Right atrium auricular region (tissue), 2 donors: ENCODE measurements around the gene DCAF5. TPM values are rescaled to one million over a fixed set of nuclear protein-coding genes. Genes with fewer than 3 reads are reported as not detected.
"Not testable (repeated sequence)": the region's sequence is repeated elsewhere in the genome, so short reads cannot be mapped to it uniquely, and the experiment has no call there.

Source experiments
- DNase-seq: peaks from one replicate; pipeline ENCODE4 v3.0.0-alpha.2; 2019; ENCODE audit warnings: low spot score
- H3K27ac ChIP-seq, 2 donors: fragments of 200-600 bp; sonication (generic); 1 replicate in 1 of 2; 2 replicates in 1 of 2; pipeline ENCODE4 v1.5.1; 2016 to 2019
- H3K27me3 ChIP-seq, 2 donors: fragments of 200-600 bp; sonication (generic); one replicate each; pipeline versions ENCODE4 v1.5.1 to v1.6.0; 2017 to 2019
- H3K36me3 ChIP-seq: fragments of 200-600 bp; sonication (generic); one replicate; pipeline ENCODE4 v1.5.1; 2016
- H3K4me1 ChIP-seq, 2 donors: fragments of 200-600 bp; sonication (generic); one replicate each; pipeline versions ENCODE4 v1.5.1 to v1.6.0; 2017 to 2019
- H3K4me3 ChIP-seq, 2 donors: fragments of 200-600 bp; sonication (generic); 1 replicate in 1 of 2; 2 replicates in 1 of 2; pipeline ENCODE4 v1.5.1; 2017 to 2019; ENCODE audit warnings: mild to moderate bottlenecking in 1 of 2, moderate library complexity in 1 of 2
- H3K9me3 ChIP-seq, 2 donors: fragments of 200-600 bp; sonication (generic); one replicate each; pipeline ENCODE4 v1.5.1; 2019
- total RNA-seq, 2 donors: library from RNA; depleted of rRNA; stranded (reverse); fragments of >200 nt; gene quantifications; one replicate each; pipeline ENCODE4 v1.1.0, GENCODE V29; 2016
- TF ChIP-seq, protein P1 (sequence below), 2 donors: fragments of 200-600 bp; sonication (generic); IDR thresholded peaks; one replicate each; pipeline ENCODE4 v1.5.1; 2019; ENCODE audit warnings: antibody characterized with exemption in 2 of 2

Gene DCAF5
- total RNA-seq, 2 donors from 2014 or later: 33.1 to 38.8 TPM

DNA sequence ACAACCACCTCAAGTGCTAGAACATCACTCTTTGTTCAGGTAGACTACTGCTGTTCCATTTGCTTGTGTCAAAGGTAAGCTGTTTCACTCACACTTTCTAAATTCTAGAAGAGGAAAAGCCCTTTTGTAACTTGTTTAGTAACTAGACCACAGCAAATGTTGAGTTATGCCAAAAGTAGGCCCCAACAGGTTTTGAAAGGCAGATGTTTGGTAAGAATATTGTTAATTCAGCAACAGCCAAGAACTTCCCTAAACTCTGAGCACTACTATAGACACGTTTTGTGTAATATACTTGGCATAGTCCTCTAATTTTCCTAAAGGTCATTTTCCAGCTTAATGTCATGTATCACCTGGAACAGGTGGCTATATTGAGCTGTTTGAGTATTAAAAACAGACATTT, 79.0 kb downstream of the DCAF5 start:
- no peaks in the 10 kb centered on the region for H3K27me3 ChIP-seq
- no peak for DNase-seq
- no peaks in the 10 kb centered on the region for H3K9me3 ChIP-seq
- H3K4me3 ChIP-seq: no peak overlapping the region
- peaks cover 0 to 7% of the 10 kb centered on the region in 2 donors for H3K4me1 ChIP-seq
- H3K36me3 ChIP-seq: peaks cover 24% of the 10 kb centered on the region
- no peak overlapping the region for H3K27ac ChIP-seq
- TF ChIP-seq, protein P1, sequence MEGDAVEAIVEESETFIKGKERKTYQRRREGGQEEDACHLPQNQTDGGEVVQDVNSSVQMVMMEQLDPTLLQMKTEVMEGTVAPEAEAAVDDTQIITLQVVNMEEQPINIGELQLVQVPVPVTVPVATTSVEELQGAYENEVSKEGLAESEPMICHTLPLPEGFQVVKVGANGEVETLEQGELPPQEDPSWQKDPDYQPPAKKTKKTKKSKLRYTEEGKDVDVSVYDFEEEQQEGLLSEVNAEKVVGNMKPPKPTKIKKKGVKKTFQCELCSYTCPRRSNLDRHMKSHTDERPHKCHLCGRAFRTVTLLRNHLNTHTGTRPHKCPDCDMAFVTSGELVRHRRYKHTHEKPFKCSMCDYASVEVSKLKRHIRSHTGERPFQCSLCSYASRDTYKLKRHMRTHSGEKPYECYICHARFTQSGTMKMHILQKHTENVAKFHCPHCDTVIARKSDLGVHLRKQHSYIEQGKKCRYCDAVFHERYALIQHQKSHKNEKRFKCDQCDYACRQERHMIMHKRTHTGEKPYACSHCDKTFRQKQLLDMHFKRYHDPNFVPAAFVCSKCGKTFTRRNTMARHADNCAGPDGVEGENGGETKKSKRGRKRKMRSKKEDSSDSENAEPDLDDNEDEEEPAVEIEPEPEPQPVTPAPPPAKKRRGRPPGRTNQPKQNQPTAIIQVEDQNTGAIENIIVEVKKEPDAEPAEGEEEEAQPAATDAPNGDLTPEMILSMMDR (IDR thresholded peaks at IDR 0.05): no peak

DNA sequence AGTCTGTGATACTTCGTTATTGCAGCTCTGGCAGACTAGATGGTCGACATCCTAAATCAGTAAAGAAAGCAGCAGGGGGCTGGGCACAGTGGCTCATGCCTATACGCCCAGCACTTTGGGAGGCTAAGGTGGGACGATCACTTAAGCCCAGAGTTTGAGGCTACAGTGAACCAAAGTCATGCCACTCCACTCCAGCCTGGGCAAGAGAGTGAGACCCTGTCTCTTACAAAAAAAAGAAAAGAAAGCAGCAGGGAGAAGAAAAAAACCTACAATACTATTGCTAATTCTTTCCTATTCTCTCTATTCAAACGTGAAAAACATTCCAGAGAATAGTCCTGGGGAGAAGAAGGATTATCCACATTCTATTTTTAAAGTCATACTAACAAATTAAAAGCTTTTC, 79.5 kb downstream of the DCAF5 start:
- no peaks in the 10 kb centered on the region for H3K9me3 ChIP-seq
- H3K4me3 ChIP-seq: no peak overlapping the region
- H3K27me3 ChIP-seq: no peaks in the 10 kb centered on the region
- peaks cover 0 to 7% of the 10 kb centered on the region in 2 donors for H3K4me1 ChIP-seq
- H3K36me3 ChIP-seq: peaks cover 24% of the 10 kb centered on the region
- no peak overlapping the region for H3K27ac ChIP-seq
- no peak for DNase-seq
- TF ChIP-seq, protein P1 (IDR thresholded peaks at IDR 0.05): no peak

DNA sequence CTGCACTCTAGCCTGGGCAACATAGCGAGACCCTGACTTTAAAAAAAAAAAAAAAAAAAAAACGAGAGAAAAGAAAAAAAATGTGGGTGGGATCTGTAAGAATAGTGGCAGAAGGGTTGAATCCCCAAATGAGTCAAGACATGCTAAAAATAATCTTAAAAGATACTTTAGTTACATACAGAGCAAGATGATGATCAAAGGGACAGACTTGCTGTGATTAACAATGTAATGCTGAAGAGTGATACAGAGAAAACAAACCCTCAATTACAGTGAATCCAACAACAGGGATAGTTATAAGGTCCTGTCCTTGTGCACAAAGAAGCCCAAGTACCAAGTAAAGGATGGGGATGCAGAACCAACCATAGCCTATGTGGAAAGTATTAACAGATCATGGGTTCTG, 80.3 kb downstream of the DCAF5 start:
- H3K36me3 ChIP-seq: peaks cover 24% of the 10 kb centered on the region
- no peak overlapping the region for H3K4me3 ChIP-seq
- H3K27me3 ChIP-seq: no peaks in the 10 kb centered on the region
- no peaks in the 10 kb centered on the region for H3K9me3 ChIP-seq
- no peak for DNase-seq
- H3K4me1 ChIP-seq: peaks cover 0 to 4% of the 10 kb centered on the region in 2 donors
- TF ChIP-seq, protein P1 (IDR thresholded peaks at IDR 0.05): no peak
- H3K27ac ChIP-seq: no peak overlapping the region

DNA sequence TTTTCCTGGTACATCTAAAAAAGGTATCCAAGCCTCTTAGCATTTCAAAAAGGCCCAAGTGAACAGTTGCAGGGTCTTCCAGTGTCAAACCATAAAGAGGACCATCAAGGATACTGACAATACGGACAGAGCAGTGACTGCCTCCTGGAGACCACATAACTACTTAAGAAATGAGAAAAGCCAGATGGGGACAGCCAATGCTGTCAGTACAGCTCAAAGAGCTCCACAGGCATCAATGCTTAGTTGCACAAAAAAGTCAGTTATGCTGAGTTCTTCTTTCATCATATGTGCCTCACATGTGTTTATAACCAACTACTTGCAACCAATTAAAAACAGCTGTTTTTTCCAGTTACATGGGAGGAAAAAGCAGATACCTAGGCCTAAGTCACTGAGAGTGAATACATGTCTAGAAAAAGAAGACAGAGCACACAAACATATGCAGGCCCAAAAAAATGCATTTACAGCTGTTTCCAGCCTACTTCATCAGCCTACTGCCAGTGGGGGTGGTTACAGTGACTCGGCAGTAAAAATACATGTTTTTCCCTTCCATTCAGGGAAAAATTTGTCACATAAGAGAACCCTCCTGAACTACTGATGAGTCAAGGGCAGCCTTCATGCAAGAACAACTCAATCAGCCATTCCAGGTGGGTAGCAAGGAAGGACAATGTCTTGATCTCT, 84.0 kb downstream of the DCAF5 start:
- H3K9me3 ChIP-seq: no peaks in the 10 kb centered on the region
- TF ChIP-seq, protein P1 (IDR thresholded peaks at IDR 0.05): no peak
- no peaks in the 10 kb centered on the region for H3K4me1 ChIP-seq
- H3K4me3 ChIP-seq: no peak overlapping the region
- DNase-seq: no peak
- no peak overlapping the region for H3K27ac ChIP-seq
- H3K36me3 ChIP-seq: peaks cover 15% of the 10 kb centered on the region
- H3K27me3 ChIP-seq: no peaks in the 10 kb centered on the region

DNA sequence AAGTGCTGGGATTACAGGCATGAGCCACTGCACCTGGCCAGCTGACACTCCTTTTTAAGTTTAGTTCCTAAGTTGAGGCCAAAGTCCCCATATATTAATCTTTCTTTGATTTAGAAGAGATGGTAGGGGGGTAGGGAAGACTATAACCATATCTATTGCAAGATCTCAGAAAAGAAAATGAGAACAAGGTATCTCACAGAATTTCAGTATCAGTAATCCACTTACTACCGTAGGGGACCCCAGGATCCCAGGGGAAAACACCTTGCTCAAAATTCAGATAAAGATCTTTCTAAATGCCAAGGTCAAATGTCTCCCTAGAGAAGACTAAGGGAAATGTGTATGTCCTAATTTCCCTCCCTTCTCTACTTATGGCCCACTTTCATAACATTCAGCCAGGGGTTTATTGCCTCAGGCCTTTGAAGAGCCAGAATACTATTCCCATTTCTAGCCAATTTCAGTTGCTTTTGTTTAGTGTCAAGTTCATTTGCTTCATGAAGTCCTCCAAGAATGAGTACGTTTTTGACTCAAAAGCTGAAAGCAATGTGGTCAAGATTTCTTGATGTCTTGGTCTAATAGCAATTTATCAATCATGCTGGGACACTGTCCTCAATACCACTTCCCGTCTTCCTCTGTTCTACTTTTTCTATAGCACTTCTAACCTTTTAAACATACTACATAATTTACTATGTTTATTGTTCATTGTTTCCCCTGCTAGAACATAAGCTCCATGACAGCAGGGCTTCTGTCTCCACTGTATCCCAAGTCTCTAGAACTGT, 86.3 kb downstream of the DCAF5 start:
- peaks cover 23% of the 10 kb centered on the region for H3K36me3 ChIP-seq
- no peak overlapping the region for H3K4me3 ChIP-seq
- H3K27me3 ChIP-seq: no peaks in the 10 kb centered on the region
- no peaks in the 10 kb centered on the region for H3K9me3 ChIP-seq
- TF ChIP-seq, protein P1 (IDR thresholded peaks at IDR 0.05): no peak
- DNase-seq: no peak
- no peaks in the 10 kb centered on the region for H3K4me1 ChIP-seq
- no peak overlapping the region for H3K27ac ChIP-seq

DNA sequence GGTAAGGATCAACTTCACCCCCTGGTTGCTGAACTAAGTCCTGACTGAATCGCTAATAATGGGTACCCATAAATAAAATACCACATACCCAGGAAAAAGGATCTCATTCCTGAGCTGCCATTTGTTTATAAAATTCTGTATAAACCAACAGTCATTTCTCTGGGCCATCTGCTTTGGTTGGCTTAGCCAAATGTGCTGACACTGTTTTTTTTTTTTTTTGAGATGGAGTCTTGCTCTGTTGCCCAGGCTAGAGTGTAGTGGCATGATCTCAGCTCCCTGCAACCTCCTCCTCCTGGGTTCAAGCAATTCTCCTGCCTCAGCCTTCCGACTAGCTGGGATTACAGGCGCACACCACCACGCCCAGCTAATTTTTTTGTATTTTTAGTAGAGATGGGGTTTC, 87.0 kb downstream of the DCAF5 start:
- H3K4me1 ChIP-seq, H3K27me3 ChIP-seq, H3K9me3 ChIP-seq, H3K27ac ChIP-seq, DNase-seq, H3K4me3 ChIP-seq: not testable (repeated sequence)
- H3K36me3 ChIP-seq: peaks cover 29% of the 10 kb centered on the region
